GM12864 (cell line): ENCODE results near the gene FAM111A.
A peak's percentile ranks its signal among the peaks of the same experiment; 100 is the strongest.
"Not testable (repeated sequence)": the region's sequence is repeated elsewhere in the genome, so short reads cannot be mapped to it uniquely, and the experiment has no call there.

Source experiments
- DNase-seq: peaks from one replicate; pipeline ENCODE4 v3.0.0-alpha.2; 2011; ENCODE audit warnings: low read depth
- H3K4me3 ChIP-seq: 2 replicates; pipeline ENCODE4 v1.5.1; 2011; ENCODE audit warnings: mild to moderate bottlenecking, low read depth, low read length, control low read depth
- TF ChIP-seq, protein P1 (sequence below): IDR thresholded peaks from 2 replicates; pipeline ENCODE4 v1.5.1; 2011; ENCODE audit warnings: low read depth, mild to moderate bottlenecking, moderate library complexity, low read length, control low read depth, inconsistent platforms; ENCODE audit errors: missing control alignments

Gene FAM111A

GRCh38 chr11:59142530-59143507 lies at the start of gene FAM111A:
Gene FAM111A (plus strand): TSS chr11:59142856. CDS start chr11:59148873, 6,017 bp downstream.
- H3K4me3 ChIP-seq: peak within 1 kb of the TSS; percentile 85
- TF ChIP-seq, protein P1, sequence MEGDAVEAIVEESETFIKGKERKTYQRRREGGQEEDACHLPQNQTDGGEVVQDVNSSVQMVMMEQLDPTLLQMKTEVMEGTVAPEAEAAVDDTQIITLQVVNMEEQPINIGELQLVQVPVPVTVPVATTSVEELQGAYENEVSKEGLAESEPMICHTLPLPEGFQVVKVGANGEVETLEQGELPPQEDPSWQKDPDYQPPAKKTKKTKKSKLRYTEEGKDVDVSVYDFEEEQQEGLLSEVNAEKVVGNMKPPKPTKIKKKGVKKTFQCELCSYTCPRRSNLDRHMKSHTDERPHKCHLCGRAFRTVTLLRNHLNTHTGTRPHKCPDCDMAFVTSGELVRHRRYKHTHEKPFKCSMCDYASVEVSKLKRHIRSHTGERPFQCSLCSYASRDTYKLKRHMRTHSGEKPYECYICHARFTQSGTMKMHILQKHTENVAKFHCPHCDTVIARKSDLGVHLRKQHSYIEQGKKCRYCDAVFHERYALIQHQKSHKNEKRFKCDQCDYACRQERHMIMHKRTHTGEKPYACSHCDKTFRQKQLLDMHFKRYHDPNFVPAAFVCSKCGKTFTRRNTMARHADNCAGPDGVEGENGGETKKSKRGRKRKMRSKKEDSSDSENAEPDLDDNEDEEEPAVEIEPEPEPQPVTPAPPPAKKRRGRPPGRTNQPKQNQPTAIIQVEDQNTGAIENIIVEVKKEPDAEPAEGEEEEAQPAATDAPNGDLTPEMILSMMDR: peak; percentile 28
- peak; percentile 75 for DNase-seq

- not testable (repeated sequence) for H3K4me3 ChIP-seq, DNase-seq
Measured at GRCh38 chr11:59093576-59093975, 49.1 kb upstream of the FAM111A start.

DNA sequence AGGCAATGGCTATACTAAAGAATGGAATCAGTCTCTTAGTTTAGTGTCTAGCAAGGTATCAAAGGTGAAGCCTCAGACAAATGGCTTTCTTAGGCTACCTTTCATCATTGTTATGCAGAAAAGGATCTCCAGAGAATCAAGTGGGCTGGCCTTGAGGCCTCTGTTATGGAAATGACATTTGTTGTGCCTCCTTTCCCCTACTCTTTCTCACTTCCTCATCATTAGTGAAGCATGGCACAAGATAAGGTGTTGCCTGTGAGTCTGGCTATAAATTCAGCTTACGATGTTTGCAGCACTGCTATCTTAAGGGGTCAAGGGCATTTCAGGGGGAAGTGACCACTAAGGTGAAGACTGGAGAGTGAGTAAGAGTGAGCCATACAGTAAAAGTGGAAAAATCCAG lies 47.4 kb upstream of the FAM111A start:
- DNase-seq: not testable (repeated sequence)

GRCh38 chr11:59095972-59096575 lies 46.6 kb upstream of the FAM111A start:
- not testable (repeated sequence) for H3K4me3 ChIP-seq, DNase-seq

More for the DNA sequence above, 47.4 kb upstream of the FAM111A start:
- H3K4me3 ChIP-seq: not testable (repeated sequence)

DNA sequence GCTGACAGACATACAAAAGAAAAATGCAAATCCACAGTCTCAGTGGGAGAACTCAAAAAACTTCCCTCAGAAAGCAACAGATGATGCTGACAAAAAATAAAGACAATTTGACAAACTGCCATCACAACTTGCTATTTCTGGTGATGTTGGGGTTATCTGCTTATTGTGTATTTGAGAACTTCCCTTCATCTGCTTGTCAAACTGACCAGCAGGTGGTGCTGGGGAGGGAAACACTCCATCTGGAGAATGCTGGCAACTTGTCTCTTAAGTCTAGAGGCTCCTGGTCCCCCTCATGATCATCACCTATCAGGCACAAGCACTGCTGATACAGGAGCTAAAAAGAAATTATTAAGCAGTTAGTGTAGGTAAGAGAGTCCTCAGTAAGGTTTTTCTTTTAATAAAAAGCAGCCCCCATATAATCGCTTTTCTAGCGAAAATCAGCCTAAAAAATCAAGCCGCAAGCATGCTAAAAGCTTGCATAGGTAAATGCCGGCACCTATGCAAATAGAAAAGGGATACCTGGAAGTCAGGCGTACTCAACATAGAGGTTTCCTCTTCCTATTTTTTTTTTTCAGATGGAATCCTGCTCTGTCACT lies 45.4 kb upstream of the FAM111A start:
- H3K4me3 ChIP-seq: no peak overlapping the region
- TF ChIP-seq, protein P1: peak; percentile 77
- DNase-seq: no peak

GRCh38 chr11:59097938-59098337 lies 44.7 kb upstream of the FAM111A start:
- not testable (repeated sequence) for H3K4me3 ChIP-seq
- DNase-seq: peak; percentile 60

- TF ChIP-seq, protein P1: peak; percentile 53
- peak overlapping the region; percentile 62 for H3K4me3 ChIP-seq
- peak; percentile 85 for DNase-seq
Measured at GRCh38 chr11:59102259-59102765, 40.3 kb upstream of the FAM111A start.

DNA sequence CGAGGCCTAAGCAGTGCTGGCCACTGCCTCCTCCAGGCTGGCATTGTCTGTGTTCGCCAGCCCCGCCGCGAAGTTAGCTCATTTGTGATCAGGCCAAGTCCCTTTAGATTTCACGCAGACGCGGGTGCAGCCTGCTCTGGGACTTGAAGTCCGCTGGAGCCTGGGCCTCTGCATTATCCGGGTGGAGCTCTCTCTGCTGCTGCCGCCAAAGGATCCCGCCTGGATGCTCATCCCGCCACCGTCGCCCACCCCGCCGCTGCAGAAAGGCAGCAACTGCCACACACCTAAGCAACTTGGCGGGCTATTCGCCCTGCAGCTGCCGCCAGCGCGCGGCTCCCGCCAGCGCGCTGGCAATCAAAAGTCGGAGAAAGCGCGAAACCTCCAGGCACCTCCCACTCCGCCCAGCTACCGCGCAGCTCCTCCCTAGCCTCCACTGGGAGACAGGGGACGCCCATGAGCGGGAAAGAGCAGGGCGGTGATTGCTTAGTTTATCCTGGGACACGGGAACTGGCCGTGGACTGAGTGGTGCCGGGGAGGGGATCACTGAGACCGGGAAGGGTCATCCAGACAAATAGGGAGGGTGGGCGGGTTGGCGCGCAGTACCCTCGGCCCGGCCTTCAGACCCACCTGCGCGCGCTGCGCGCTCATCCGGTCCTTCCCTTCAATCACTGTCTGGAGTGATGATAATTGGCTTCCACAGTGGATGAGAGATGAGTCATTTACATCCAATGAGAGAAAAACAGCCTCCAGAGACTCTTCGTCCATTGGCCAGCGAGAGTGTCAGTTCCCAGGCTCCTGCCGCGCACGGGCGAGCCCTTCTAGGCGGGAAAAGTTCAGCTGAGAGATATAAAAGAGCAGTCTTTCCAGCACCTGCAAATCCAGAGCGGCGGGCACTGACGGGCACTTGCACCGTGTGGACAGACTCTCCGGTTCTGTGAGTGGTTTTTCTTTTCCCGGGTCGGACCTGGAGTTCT lies 36.0 kb upstream of the FAM111A start, which contains the start of gene FAM111B:
Gene FAM111B (plus strand): TSS at position 875 of the 974 bp plus-strand sequence. CDS start 2,389 bp downstream, outside the sequence.
- peak within 1 kb of the TSS; percentile 76 for H3K4me3 ChIP-seq
- TF ChIP-seq, protein P1: no peak
- peak; percentile 88 for DNase-seq

GRCh38 chr11:59107721-59108120 lies 34.9 kb upstream of the FAM111A start:
- peak; percentile 15 for DNase-seq
- peak overlapping the region; percentile 76 for H3K4me3 ChIP-seq
